ENCODE measurements around the gene CCN2. TPM values are rescaled to one million over a fixed set of nuclear protein-coding genes. Genes with fewer than 3 reads are reported as not detected.
A peak's percentile ranks its signal among the peaks of the same experiment; 100 is the strongest.

Gene CCN2
- total and polyA plus RNA-seq, 2 of the 8 experiments (the other 6 are each of a cell fraction or from before 2014, with no cell fraction given): 25.0 to 107 TPM

GRCh38 chr6:131955192-131955591 is 4.0 kb upstream of the CCN2 start:
- no peak overlapping the region for H3K4ac ChIP-seq (replicated peaks; ENCODE audit: insufficient read length, low read depth, low read length)
- H3K27me3 ChIP-seq (replicated peaks in 1 of 4; ENCODE audit: control insufficient read depth in 3 of 4, extremely low read depth in 1 of 4, insufficient read depth in 3 of 4, low read length in 3 of 4): no peaks in the 10 kb centered on the region
- H3K23ac ChIP-seq (ENCODE audit: insufficient read length): no peak overlapping the region
- H3K23me2 ChIP-seq (ENCODE audit: low read depth, low read length): peaks cover 4% of the 10 kb centered on the region
- H3K56ac ChIP-seq (replicated peaks; ENCODE audit: insufficient read length, low read depth, low read length): no peak overlapping the region
- peaks cover 15 to 29% (median 22%) of the 10 kb centered on the region in 4 experiments for H3K4me1 ChIP-seq (replicated peaks in 1 of 4; ENCODE audit: control insufficient read depth in 3 of 4, insufficient read depth in 4 of 4, low read length in 3 of 4)
- no peak overlapping the region for H2AFZ ChIP-seq (ENCODE audit: low read length)
- H3K36me3 ChIP-seq (ENCODE audit: control insufficient read depth in 2 of 4, insufficient read depth in 4 of 4, low read length in 3 of 4): peaks cover 0 to 3% (median 0%) of the 10 kb centered on the region in 4 experiments; a peak in 2 of 8 replicates
- DNase-seq (ENCODE audit: low read depth in 1 of 2, low spot score in 2 of 2) (no peak), FAIRE-seq (no peak)
- H3K9ac ChIP-seq (replicated peaks in 1 of 4; ENCODE audit: extremely low read depth in 1 of 4, low read depth in 3 of 4, low read length in 3 of 4): no peak overlapping the region
- H2BK120ac ChIP-seq (replicated peaks; ENCODE audit: low read depth, low read length): no peak overlapping the region
- H3K4me2 ChIP-seq (ENCODE audit: insufficient read depth in 1 of 2, low read depth in 2 of 2, low read length in 2 of 2): peak overlapping the region in 1 of 2 experiments; percentile 6; a peak in 1 of 4 replicates
- 89% methylated on average over 6 of the region's 6 CpGs; no CpG with 5 or more reads in 1 of the 2 experiments for WGBS, 2 experiments (ENCODE audit: extremely low coverage in 1 of 2, insufficient coverage in 1 of 2, insufficient read length in 1 of 2, insufficient replicate concordance in 2 of 2, low coverage in 1 of 2, low lambda C conversion rate in 2 of 2, missing lambda C conversion rate in 1 of 2)
- H2AK5ac ChIP-seq (ENCODE audit: low read depth, low read length): no peak overlapping the region
- ChIA-PET CTCF (ENCODE audit: partially characterized antibody) (interaction anchor here (0.6 to 3.2 kb wide), 9 partner anchors 11 to 324 kb away, joined by 3 to 20 read pairs (median 4); no protein-coding TSS in a partner anchor), POLR2A (ENCODE audit: partially characterized antibody) (interaction anchor here (0.6 to 1.7 kb wide), 6 partner anchors 8 to 312 kb away, joined by 3 to 8 read pairs (median 4); no protein-coding TSS in a partner anchor)
- H3K79me2 ChIP-seq (ENCODE audit: control insufficient read depth in 1 of 2, insufficient read depth in 2 of 2, low read length in 2 of 2): peaks cover 0 to 13% of the 10 kb centered on the region in 2 experiments; a peak in 1 of 4 replicates
- no peak overlapping the region for H2BK12ac ChIP-seq (ENCODE audit: low read depth, low read length)
- H3K18ac ChIP-seq (ENCODE audit: extremely low read depth, low read length): no peak overlapping the region; the same call in 1 of the 2 replicates
- no peak overlapping the region for H4K5ac ChIP-seq (ENCODE audit: insufficient read length, low read depth, low read length)
- no peak overlapping the region for H2BK5ac ChIP-seq (ENCODE audit: low read depth, low read length)
- H2BK15ac ChIP-seq (ENCODE audit: low read length): no peak overlapping the region
- H4K91ac ChIP-seq (replicated peaks; ENCODE audit: insufficient read length, low read length): no peak overlapping the region
- H3K9me3 ChIP-seq (ENCODE audit: insufficient read depth in 2 of 2, low read depth in 1 of 2, low read length in 1 of 2): no peaks in the 10 kb centered on the region
- H3K27ac ChIP-seq (ENCODE audit: low read depth, low read length): no peak overlapping the region
- no peak overlapping the region for H3K14ac ChIP-seq (ENCODE audit: insufficient read length)
- H2BK20ac ChIP-seq (ENCODE audit: low read length): no peak overlapping the region
- H4K20me1 ChIP-seq (replicated peaks in 1 of 2; ENCODE audit: control insufficient read depth in 1 of 2, insufficient read depth in 2 of 2, low read length in 2 of 2): peaks cover 1 to 2% of the 10 kb centered on the region in 2 experiments
- no peak overlapping the region for H4K8ac ChIP-seq (ENCODE audit: extremely low read depth, insufficient read depth, low read length)
- no peaks in the 10 kb centered on the region; the same call in 1 of the 2 replicates for H3K79me1 ChIP-seq (ENCODE audit: low read depth, low read length)
- no peak overlapping the region; a peak in 1 of 8 replicates for H3K4me3 ChIP-seq (ENCODE audit: extremely low read depth in 1 of 4, insufficient read depth in 2 of 4, low read depth in 3 of 4, low read length in 4 of 4)
- TF ChIP-seq BCL11A (IDR thresholded peaks at IDR 0.05; ENCODE audit: low read depth in 2 of 2, low read length in 2 of 2): no peak
- no peak for TF ChIP-seq CBX8 (IDR thresholded peaks at IDR 0.05; ENCODE audit: borderline replicate concordance, low read depth, low read length)
- TF ChIP-seq BRCA1 (IDR thresholded peaks at IDR 0.05; ENCODE audit: low read depth, low read length): no peak
- TF ChIP-seq SUZ12 (IDR thresholded peaks at IDR 0.05; ENCODE audit: low read length): no peak
- no peak for TF ChIP-seq RXRA (IDR thresholded peaks at IDR 0.05; ENCODE audit: insufficient read depth, low read depth, low read length)
- TF ChIP-seq POLR2AphosphoS5 (IDR thresholded peaks at IDR 0.05; ENCODE audit: low read depth, low read length): no peak
- TF ChIP-seq CREB1 (IDR thresholded peaks at IDR 0.05): no peak
- no peak for TF ChIP-seq JUN (IDR thresholded peaks at IDR 0.05; ENCODE audit: low read depth, low read length)
- TF ChIP-seq RBBP5 (IDR thresholded peaks at IDR 0.05; ENCODE audit: borderline replicate concordance, low read depth, low read length): no peak
- no peak for TF ChIP-seq SRF (IDR thresholded peaks at IDR 0.05; ENCODE audit: low read depth, low read length)
- no peak for TF ChIP-seq SIX5 (IDR thresholded peaks at IDR 0.05; ENCODE audit: low read depth, low read length)
- no peak for TF ChIP-seq YY1 (IDR thresholded peaks at IDR 0.05; ENCODE audit: low read depth, low read length)
- TF ChIP-seq HDAC2 (IDR thresholded peaks at IDR 0.05; ENCODE audit: borderline replicate concordance in 1 of 2, low read depth in 2 of 2, low read length in 2 of 2): no peak
- no peak for TF ChIP-seq NRF1 (IDR thresholded peaks at IDR 0.05; ENCODE audit: low read depth, low read length)
